Spleen (tissue), 11 donors: Measurements from ENCODE around the gene DES. TPM values are rescaled to one million over a fixed set of nuclear protein-coding genes. Genes with fewer than 3 reads are reported as not detected.

Experiments used
- DNase-seq: peaks from one replicate; pipeline ENCODE4 v3.0.0-alpha.2; 2020
- H3K27ac ChIP-seq, 8 donors: fragments of 200-600 bp; sonication (generic) in 7 of 8; 1 replicate in 4 of 8; 2 replicates in 4 of 8; pipeline versions ENCODE4 v1.5.0 to v1.8.0; 2016 to 2021; ENCODE audit warnings: inconsistent platforms in 4 of 8, mild to moderate bottlenecking in 4 of 8, moderate library complexity in 1 of 8
- H3K27me3 ChIP-seq, 7 donors: fragments of 200-600 bp; sonication (generic) in 6 of 7; replicated peaks in 1 of 7; 1 replicate in 4 of 7; 2 replicates in 3 of 7; pipeline versions ENCODE4 v1.5.0 to v1.8.0; 2016 to 2021; ENCODE audit warnings: inconsistent platforms in 3 of 7, mild to moderate bottlenecking in 1 of 7
- H3K36me3 ChIP-seq, 6 donors: fragments of 200-600 bp; sonication (generic) in 5 of 6; 1 replicate in 4 of 6; 2 replicates in 2 of 6; pipeline versions ENCODE4 v1.5.0 to v1.8.0; 2016 to 2021; ENCODE audit warnings: inconsistent platforms in 2 of 6
- H3K4me1 ChIP-seq, 6 donors: fragments of 200-600 bp; sonication (generic) in 5 of 6; 1 replicate in 3 of 6; 2 replicates in 3 of 6; pipeline versions ENCODE4 v1.5.0 to v1.8.0; 2016 to 2021; ENCODE audit warnings: inconsistent platforms in 3 of 6
- H3K4me3 ChIP-seq, 8 donors: fragments of 200-600 bp; sonication (generic) in 7 of 8; 1 replicate in 4 of 8; 2 replicates in 4 of 8; pipeline versions ENCODE4 v1.5.0 to v1.8.0; 2016 to 2021; ENCODE audit warnings: inconsistent platforms in 4 of 8, mild to moderate bottlenecking in 4 of 8, moderate library complexity in 2 of 8
- H3K9me3 ChIP-seq, 8 donors: fragments of 200-600 bp; sonication (generic) in 7 of 8; 1 replicate in 4 of 8; 2 replicates in 4 of 8; pipeline versions ENCODE4 v1.5.0 to v1.8.0; 2016 to 2021; ENCODE audit warnings: inconsistent platforms in 4 of 8
- CTCF ChIP-seq, 11 experiments: fragments of 200-600 bp in 7 of 11; fragments of 450-650 bp in 4 of 11; sonication (generic) in 4 of 11; IDR thresholded peaks in 8 of 11; conservative IDR thresholded peaks in 3 of 11; 1 replicate in 7 of 11; 2 replicates in 4 of 11; pipeline versions ENCODE4 v1.4.0 to v1.8.0; 2016 to 2021; ENCODE audit warnings: antibody characterized with exemption in 11 of 11, inconsistent platforms in 4 of 11, mild to moderate bottlenecking in 1 of 11
- POLR2A ChIP-seq, 3 donors: fragments of 450-650 bp; IDR thresholded peaks; one replicate each; pipeline ENCODE4 v1.5.1; 2017; ENCODE audit warnings: antibody characterized with exemption in 3 of 3, mild to moderate bottlenecking in 1 of 3
- POLR2AphosphoS5 ChIP-seq, 3 donors: sonication (generic); formaldehyde crosslinking; IDR thresholded peaks; one replicate each; pipeline ENCODE4 v1.5.1; 2017; ENCODE audit warnings: antibody characterized with exemption in 3 of 3
- WGBS, 5 donors: extraction: QIAGEN DNeasy Blood & Tissue Kit in 3 of 5; methylation state at CpG; one replicate each; pipeline versions ENCODE4 v1.1.5 to v1.1.7; 2013 to 2018; 5-methylcytosine and 5-hydroxymethylcytosine counted together
- intact Hi-C: fragments of 100-400 bp; cut with DNase I; formaldehyde crosslinking; loops from one replicate; pipeline ENCODE4 v1.15.0; 2023; ENCODE audit warnings: low total_unique reads
- polyA plus RNA-seq, 3 donors: library from polyadenylated mRNA; stranded (reverse); fragments of 200-250 nt; gene quantifications; one replicate each; pipeline ENCODE4 v1.2.1, GENCODE V29; 2013
- total RNA-seq, 7 donors: library from RNA; depleted of rRNA in 3 of 7; stranded (reverse); fragments of >200 nt in 3 of 7; fragmentation: NEBNext Ultra II Directional in 4 of 7; extraction: Animal tissue kit (Norgen Biotek cat#: 25700) in 4 of 7; gene quantifications; one replicate each; pipeline versions ENCODE4 v1.1.0 to v1.2.1, GENCODE V29; 2016 to 2021
- donor health status: healthy with polysubstance abuse.
- donor health status: DM: no; HTN: no; CAD: no; lungs with moderate emphysema.
- donor health status: DM: no; HTN: no; CAD: no.
- donor health status: Bipolar disorder and iron deficiency.
- donor health status: healthy.
- donor health status: DM: no; HTN: no; CAD: no.
- donor health status: DM: yes; HTN: yes; CAD: no.

The DES gene
- total and polyA plus RNA-seq, 10 donors: 4.3 to 24.7 (median 11.7) TPM

GRCh38 chr2:219465659-219466561 is 47.7 kb downstream of the DES start:
- intact Hi-C loops: no loop called here
- TF ChIP-seq CTCF (IDR thresholded peaks at IDR 0.05 in 8 of 11, conservative IDR thresholded peaks at IDR 0.05 in 3 of 11) (no peak), POLR2AphosphoS5 (IDR thresholded peaks at IDR 0.05) (no peak)
- H3K27ac ChIP-seq: no peak overlapping the region
- H3K9me3 ChIP-seq: no peaks in the 10 kb centered on the region
- no peaks in the 10 kb centered on the region for H3K36me3 ChIP-seq
- peaks cover 0 to 10% (median 0%) of the 10 kb centered on the region in 7 donors for H3K27me3 ChIP-seq
- H3K4me3 ChIP-seq: no peak overlapping the region
- WGBS, 5 donors: 83 to 94% (median 86%) methylated on average over 39 to 47 of the region's 47 CpGs
- no peak for DNase-seq
- H3K4me1 ChIP-seq: no peaks in the 10 kb centered on the region

- no peak overlapping the region for H3K27ac ChIP-seq
- H3K9me3 ChIP-seq: no peaks in the 10 kb centered on the region
- 75 to 84% (median 82%) methylated on average over 21 to 28 of the region's 28 CpGs for WGBS, 5 donors
- no peaks in the 10 kb centered on the region for H3K4me1 ChIP-seq
- H3K4me3 ChIP-seq: no peak overlapping the region
- TF ChIP-seq POLR2A (IDR thresholded peaks at IDR 0.05): no peak
- TF ChIP-seq CTCF (IDR thresholded peaks at IDR 0.05 in 8 of 11, conservative IDR thresholded peaks at IDR 0.05 in 3 of 11): no peak
- no peak for TF ChIP-seq POLR2AphosphoS5 (IDR thresholded peaks at IDR 0.05)
- intact Hi-C loops: no loop called here
- no peak for DNase-seq
- no peaks in the 10 kb centered on the region for H3K36me3 ChIP-seq
- H3K27me3 ChIP-seq: peaks cover 0 to 14% (median 0%) of the 10 kb centered on the region in 7 donors
Measured at GRCh38 chr2:219466816-219467735, 48.9 kb downstream of the DES start.

GRCh38 chr2:219467736-219468075 is 49.5 kb downstream of the DES start:
- no peaks in the 10 kb centered on the region for H3K36me3 ChIP-seq
- TF ChIP-seq CTCF (IDR thresholded peaks at IDR 0.05 in 8 of 11, conservative IDR thresholded peaks at IDR 0.05 in 3 of 11) (no peak), POLR2A (IDR thresholded peaks at IDR 0.05) (no peak), POLR2AphosphoS5 (IDR thresholded peaks at IDR 0.05) (no peak)
- WGBS, 5 donors: 79 to 90% (median 86%) methylated on average over 2 of the region's 2 CpGs
- intact Hi-C loops: no loop called here
- no peaks in the 10 kb centered on the region for H3K9me3 ChIP-seq
- no peak overlapping the region for H3K4me3 ChIP-seq
- H3K27me3 ChIP-seq: peaks cover 0 to 20% (median 0%) of the 10 kb centered on the region in 7 donors
- no peak for DNase-seq
- H3K27ac ChIP-seq: no peak overlapping the region
- H3K4me1 ChIP-seq: no peaks in the 10 kb centered on the region
